Measurements from ENCODE around the gene GPR143. TPM values are rescaled to one million over a fixed set of nuclear protein-coding genes. Genes with fewer than 3 reads are reported as not detected.

The GPR143 gene
- total and polyA plus RNA-seq, 2 experiments from 2014 or later, result not detected

DNA sequence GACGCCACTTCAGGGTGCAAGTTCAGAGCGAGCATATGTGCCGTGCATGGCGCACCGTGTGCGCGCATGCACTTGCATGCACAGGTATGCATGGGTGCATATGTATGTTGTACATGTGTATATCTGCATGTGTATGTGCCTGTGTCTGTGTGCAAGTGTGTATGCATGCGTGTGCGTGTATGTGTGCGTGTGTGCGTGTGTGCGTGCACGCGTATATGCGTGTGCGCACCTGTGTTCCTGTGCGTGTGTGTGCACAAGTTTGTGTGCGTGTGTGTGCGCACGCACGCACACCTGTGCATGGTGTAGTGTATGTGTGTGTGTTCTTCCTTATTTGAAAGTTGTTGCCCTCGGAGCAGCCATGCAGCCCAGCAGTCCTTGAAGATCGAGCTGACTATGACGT is 76.8 kb downstream of the GPR143 start:
- Histone ChIP-seq H3K9ac (no peak overlapping the region), H4K20me1 (ENCODE audit: insufficient read depth) (no peaks in the 10 kb centered on the region), H3K27me3 (replicated peaks; ENCODE audit: insufficient read depth) (no peaks in the 10 kb centered on the region), H3K36me3 (ENCODE audit: low read depth) (no peaks in the 10 kb centered on the region), H3K9me3 (ENCODE audit: low read depth) (no peaks in the 10 kb centered on the region), H3K79me2 (ENCODE audit: insufficient read depth) (no peaks in the 10 kb centered on the region), H3K4me1 (ENCODE audit: insufficient read depth) (no peaks in the 10 kb centered on the region), H3K4me3 (no peak overlapping the region), H2AFZ (no peak overlapping the region), H3K27ac (no peak overlapping the region), H3K9me2 (ENCODE audit: insufficient read depth) (no peaks in the 10 kb centered on the region), H3K4me2 (ENCODE audit: unreplicated experiment) (no peak overlapping the region), H3F3A (ENCODE audit: insufficient read depth) (no peaks in the 10 kb centered on the region)
- no peak for DNase-seq
- no peak for TF ChIP-seq EZH2 (IDR thresholded peaks at IDR 0.05; ENCODE audit: insufficient read depth, poor library complexity, severe bottlenecking)
- no peak for TF ChIP-seq EZH2phosphoT487 (IDR thresholded peaks at IDR 0.05; ENCODE audit: insufficient read depth, low read depth)
- WGBS, 2 experiments (ENCODE audit: low coverage in 1 of 2, low lambda C conversion rate in 2 of 2, missing lambda C conversion rate in 2 of 2), result 96 to 98% methylated on average over 24 of the region's 24 CpGs
- in situ Hi-C loops (cut with MboI), result no loop called here

DNA sequence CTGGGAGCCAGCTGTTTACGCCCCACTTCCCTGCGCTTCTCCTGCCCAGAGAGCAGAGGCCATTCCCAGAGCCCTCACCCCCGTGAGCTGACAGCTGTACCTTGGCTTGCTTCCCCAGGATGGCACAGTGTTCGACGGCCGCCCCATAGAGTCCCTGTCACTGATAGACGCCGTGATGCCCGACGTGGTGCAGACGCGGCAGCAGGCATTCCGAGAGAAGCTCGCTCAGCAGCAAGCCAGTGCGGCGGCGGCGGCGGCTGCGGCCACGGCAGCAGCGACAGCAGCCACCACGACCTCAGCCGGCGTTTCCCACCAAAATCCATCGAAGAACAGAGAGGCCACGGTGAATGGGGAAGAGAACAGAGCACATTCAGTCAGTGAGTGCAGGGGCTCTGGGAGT is 77.7 kb downstream of the GPR143 start:
- 96 to 98% methylated on average over 5 to 27 of the region's 27 CpGs for WGBS, 2 experiments (ENCODE audit: low coverage in 1 of 2, low lambda C conversion rate in 2 of 2, missing lambda C conversion rate in 2 of 2)
- in situ Hi-C loops (cut with MboI), result no loop called here
- Histone ChIP-seq H3K27me3 (replicated peaks; ENCODE audit: insufficient read depth) (no peaks in the 10 kb centered on the region), H4K20me1 (ENCODE audit: insufficient read depth) (no peaks in the 10 kb centered on the region), H2AFZ (no peak overlapping the region), H3K9me2 (ENCODE audit: insufficient read depth) (no peaks in the 10 kb centered on the region), H3K4me1 (ENCODE audit: insufficient read depth) (no peaks in the 10 kb centered on the region), H3K9ac (no peak overlapping the region), H3K27ac (no peak overlapping the region), H3K79me2 (ENCODE audit: insufficient read depth) (no peaks in the 10 kb centered on the region), H3K36me3 (ENCODE audit: low read depth) (no peaks in the 10 kb centered on the region), H3K9me3 (ENCODE audit: low read depth) (no peaks in the 10 kb centered on the region), H3K4me2 (ENCODE audit: unreplicated experiment) (no peak overlapping the region), H3K4me3 (no peak overlapping the region), H3F3A (ENCODE audit: insufficient read depth) (no peaks in the 10 kb centered on the region)
- DNase-seq, result no peak
- TF ChIP-seq EZH2phosphoT487 (IDR thresholded peaks at IDR 0.05; ENCODE audit: insufficient read depth, low read depth) (no peak), EZH2 (IDR thresholded peaks at IDR 0.05; ENCODE audit: insufficient read depth, poor library complexity, severe bottlenecking) (no peak)

DNA sequence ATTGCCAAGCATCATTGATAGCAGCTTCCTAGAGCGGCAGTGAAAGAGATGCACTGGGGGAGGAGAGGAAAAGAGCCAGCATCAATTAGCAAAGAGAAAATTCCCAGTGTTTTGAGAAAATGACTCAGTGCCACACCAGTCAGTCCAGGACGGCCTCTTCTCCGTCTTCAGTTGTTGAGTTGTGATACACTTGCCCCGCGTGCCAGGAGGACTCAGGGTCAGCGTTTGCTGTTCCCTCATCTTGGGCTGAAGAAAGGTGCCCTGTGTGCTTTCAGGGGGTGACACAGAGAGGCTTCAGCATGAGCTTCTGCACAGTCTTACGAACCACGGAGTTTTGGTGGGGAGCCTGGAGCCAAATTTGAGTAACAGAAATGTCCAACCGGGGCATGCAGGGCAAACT is 82.3 kb downstream of the GPR143 start:
- DNase-seq, result no peak
- H2AFZ ChIP-seq, result no peak overlapping the region
- no peak overlapping the region for H3K4me3 ChIP-seq
- no peaks in the 10 kb centered on the region for H3K4me1 ChIP-seq (ENCODE audit: insufficient read depth)
- H3K9ac ChIP-seq, result no peak overlapping the region
- H3K4me2 ChIP-seq (ENCODE audit: unreplicated experiment), result no peak overlapping the region
- H3K79me2 ChIP-seq (ENCODE audit: insufficient read depth), result no peaks in the 10 kb centered on the region
- in situ Hi-C loops (cut with MboI), result no loop called here
- H3F3A ChIP-seq (ENCODE audit: insufficient read depth), result no peaks in the 10 kb centered on the region
- H3K9me3 ChIP-seq (ENCODE audit: low read depth), result no peaks in the 10 kb centered on the region
- no peaks in the 10 kb centered on the region for H4K20me1 ChIP-seq (ENCODE audit: insufficient read depth)
- 99 to 100% methylated on average over 8 to 9 of the region's 9 CpGs for WGBS, 2 experiments (ENCODE audit: low coverage in 1 of 2, low lambda C conversion rate in 2 of 2, missing lambda C conversion rate in 2 of 2)
- no peaks in the 10 kb centered on the region for H3K9me2 ChIP-seq (ENCODE audit: insufficient read depth)
- TF ChIP-seq EZH2phosphoT487 (IDR thresholded peaks at IDR 0.05; ENCODE audit: insufficient read depth, low read depth), result no peak
- TF ChIP-seq EZH2 (IDR thresholded peaks at IDR 0.05; ENCODE audit: insufficient read depth, poor library complexity, severe bottlenecking), result no peak
- H3K27ac ChIP-seq, result no peak overlapping the region
- H3K27me3 ChIP-seq (replicated peaks; ENCODE audit: insufficient read depth), result no peaks in the 10 kb centered on the region
- no peaks in the 10 kb centered on the region for H3K36me3 ChIP-seq (ENCODE audit: low read depth)

DNA sequence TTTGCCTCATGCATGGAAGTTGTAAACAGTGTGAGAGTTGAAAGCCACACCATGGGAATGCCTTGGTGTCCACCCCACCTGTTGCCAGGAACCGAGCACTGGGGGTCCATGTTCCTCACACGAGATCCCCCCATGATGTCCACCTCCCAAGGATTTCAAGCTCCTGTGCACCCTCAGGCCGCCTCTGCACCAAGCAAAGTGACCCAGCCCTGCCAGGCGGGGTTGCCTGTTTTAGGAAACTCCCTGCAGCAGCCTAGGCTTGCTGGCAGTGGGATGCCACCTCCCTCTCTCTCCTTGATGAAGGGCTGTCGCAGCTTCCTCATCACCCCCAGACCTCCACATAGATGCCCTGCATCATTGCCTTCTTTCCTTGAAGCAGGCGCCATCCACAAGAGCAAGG is 82.8 kb downstream of the GPR143 start:
- DNase-seq, result no peak
- no peak overlapping the region for H3K4me2 ChIP-seq (ENCODE audit: unreplicated experiment)
- no peaks in the 10 kb centered on the region for H3K36me3 ChIP-seq (ENCODE audit: low read depth)
- H3K4me1 ChIP-seq (ENCODE audit: insufficient read depth), result no peaks in the 10 kb centered on the region
- no peak overlapping the region for H3K27ac ChIP-seq
- H3K9ac ChIP-seq, result no peak overlapping the region
- no peaks in the 10 kb centered on the region for H4K20me1 ChIP-seq (ENCODE audit: insufficient read depth)
- no peaks in the 10 kb centered on the region for H3K27me3 ChIP-seq (replicated peaks; ENCODE audit: insufficient read depth)
- H3K79me2 ChIP-seq (ENCODE audit: insufficient read depth), result no peaks in the 10 kb centered on the region
- H3K9me2 ChIP-seq (ENCODE audit: insufficient read depth), result no peaks in the 10 kb centered on the region
- WGBS, 2 experiments (ENCODE audit: low coverage in 1 of 2, low lambda C conversion rate in 2 of 2, missing lambda C conversion rate in 2 of 2), result 97% methylated on average over 5 to 6 of the region's 6 CpGs
- no peaks in the 10 kb centered on the region for H3K9me3 ChIP-seq (ENCODE audit: low read depth)
- TF ChIP-seq EZH2phosphoT487 (IDR thresholded peaks at IDR 0.05; ENCODE audit: insufficient read depth, low read depth) (no peak), EZH2 (IDR thresholded peaks at IDR 0.05; ENCODE audit: insufficient read depth, poor library complexity, severe bottlenecking) (no peak)
- no peak overlapping the region for H3K4me3 ChIP-seq
- no peak overlapping the region for H2AFZ ChIP-seq
- in situ Hi-C loops (cut with MboI), result no loop called here
- no peaks in the 10 kb centered on the region for H3F3A ChIP-seq (ENCODE audit: insufficient read depth)

DNA sequence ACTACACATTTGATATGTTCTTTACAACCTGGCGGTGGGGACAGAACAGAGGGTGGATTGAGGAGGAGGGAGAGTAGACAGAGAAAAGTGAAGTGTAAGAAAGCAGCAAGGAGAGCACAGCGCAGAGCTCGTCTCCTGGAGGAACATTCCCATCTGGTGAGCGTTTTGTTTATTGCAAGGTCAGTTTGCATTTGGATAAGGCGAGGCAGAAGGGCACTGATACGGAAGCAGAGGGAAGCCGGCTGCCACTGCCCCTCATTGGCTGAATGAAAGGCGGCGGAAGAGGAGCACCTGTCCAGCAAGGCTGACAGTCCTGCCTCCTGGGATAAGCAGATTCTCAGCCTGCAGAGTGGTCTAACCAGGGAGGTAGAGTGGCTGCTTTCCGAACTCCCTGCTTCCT is 83.2 kb downstream of the GPR143 start:
- H3K79me2 ChIP-seq (ENCODE audit: insufficient read depth), result no peaks in the 10 kb centered on the region
- no peak for TF ChIP-seq EZH2 (IDR thresholded peaks at IDR 0.05; ENCODE audit: insufficient read depth, poor library complexity, severe bottlenecking)
- TF ChIP-seq EZH2phosphoT487 (IDR thresholded peaks at IDR 0.05; ENCODE audit: insufficient read depth, low read depth), result no peak
- H4K20me1 ChIP-seq (ENCODE audit: insufficient read depth), result no peaks in the 10 kb centered on the region
- WGBS, 2 experiments (ENCODE audit: low coverage in 1 of 2, low lambda C conversion rate in 2 of 2, missing lambda C conversion rate in 2 of 2), result 86 to 96% methylated on average over 5 to 10 of the region's 10 CpGs
- DNase-seq, result no peak
- no peak overlapping the region for H3K4me2 ChIP-seq (ENCODE audit: unreplicated experiment)
- H3K9ac ChIP-seq, result no peak overlapping the region
- H3K27me3 ChIP-seq (replicated peaks; ENCODE audit: insufficient read depth), result no peaks in the 10 kb centered on the region
- H3K4me1 ChIP-seq (ENCODE audit: insufficient read depth), result no peaks in the 10 kb centered on the region
- no peaks in the 10 kb centered on the region for H3K9me3 ChIP-seq (ENCODE audit: low read depth)
- H3F3A ChIP-seq (ENCODE audit: insufficient read depth), result no peaks in the 10 kb centered on the region
- H3K9me2 ChIP-seq (ENCODE audit: insufficient read depth), result no peaks in the 10 kb centered on the region
- no peak overlapping the region for H3K4me3 ChIP-seq
- no peak overlapping the region for H3K27ac ChIP-seq
- in situ Hi-C loops (cut with MboI), result no loop called here
- no peaks in the 10 kb centered on the region for H3K36me3 ChIP-seq (ENCODE audit: low read depth)
- no peak overlapping the region for H2AFZ ChIP-seq

Measured in GM23248 (cell line).